GM12892 (cell line): Measurements from ENCODE around the gene RAB3GAP1.
A peak's percentile ranks its signal among the peaks of the same experiment; 100 is the strongest.

Experiments
- DNase-seq: peaks from one replicate; pipeline ENCODE4 v3.0.0; 2011; ENCODE audit not compliant: insufficient read length
- FAIRE-seq: peaks from 2 replicates; lab custom pipeline; 2011; peaks lifted over from hg19 to GRCh38; lab: Jason Lieb, UNC
- POLR2A ChIP-seq: IDR thresholded peaks from 2 replicates; pipeline ENCODE4 v1.6.1; 2011; ENCODE audit warnings: low read depth, low read length, control low read depth
- POLR2AphosphoS5 ChIP-seq: IDR thresholded peaks from 2 replicates; pipeline ENCODE4 v1.6.1; 2011; ENCODE audit warnings: low read depth, low read length, control low read depth
- TAF1 ChIP-seq: IDR thresholded peaks from 2 replicates; pipeline ENCODE4 v1.6.1; 2011; ENCODE audit warnings: low read depth, mild to moderate bottlenecking, control low read depth, low read length, borderline replicate concordance

RAB3GAP1 gene

DNA sequence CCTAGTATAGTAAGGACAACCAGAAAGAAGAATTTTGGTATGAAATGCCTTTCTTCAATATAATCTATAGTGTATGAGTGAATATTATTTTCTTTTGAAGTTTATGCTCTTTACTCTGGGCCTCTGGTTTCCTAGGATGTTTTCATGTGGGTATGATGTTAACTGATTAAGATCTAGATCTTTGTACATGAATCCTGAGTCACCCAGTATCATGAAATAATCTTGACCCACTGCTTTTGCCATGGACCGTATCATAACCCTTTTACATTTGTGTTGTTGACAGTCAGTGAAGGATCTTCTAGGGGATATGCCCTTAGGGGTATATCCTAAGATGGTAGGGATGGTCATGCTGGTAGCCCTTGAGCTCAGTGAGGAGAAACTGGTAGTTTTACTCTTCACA is 100.3 kb downstream of the RAB3GAP1 start:
- FAIRE-seq, result no peak
- TF ChIP-seq POLR2AphosphoS5, result no peak
- no peak for TF ChIP-seq TAF1
- TF ChIP-seq POLR2A, result no peak

DNA sequence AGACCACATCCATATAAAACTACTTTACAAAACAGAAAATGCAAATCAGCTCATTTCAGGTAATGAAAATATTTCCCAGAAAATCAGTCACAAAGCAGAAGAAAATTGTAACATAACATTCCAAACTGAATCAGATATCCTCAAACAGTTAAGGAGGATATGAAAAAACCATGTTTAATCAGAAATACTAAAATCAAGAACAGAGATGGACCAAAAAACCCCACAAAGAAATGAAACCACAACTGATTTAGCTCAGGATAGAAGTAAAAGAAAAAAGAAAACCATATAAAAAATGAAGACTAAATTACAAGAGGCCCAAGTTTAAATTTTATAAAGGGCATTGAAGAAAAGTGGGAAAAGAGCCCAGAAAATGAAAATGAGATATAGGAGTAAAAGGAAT is 102.9 kb downstream of the RAB3GAP1 start:
- FAIRE-seq (no peak), DNase-seq (no peak)
- no peak for TF ChIP-seq POLR2AphosphoS5
- TF ChIP-seq POLR2A, result no peak
- TF ChIP-seq TAF1, result no peak

More for the DNA sequence above, 100.3 kb downstream of the RAB3GAP1 start:
- DNase-seq, result no peak

GRCh38 chr2:135157856-135158255 is 105.8 kb downstream of the RAB3GAP1 start:
- FAIRE-seq, result no peak
- DNase-seq, result no peak
- TF ChIP-seq TAF1 (no peak), POLR2A (no peak), POLR2AphosphoS5 (no peak)

DNA sequence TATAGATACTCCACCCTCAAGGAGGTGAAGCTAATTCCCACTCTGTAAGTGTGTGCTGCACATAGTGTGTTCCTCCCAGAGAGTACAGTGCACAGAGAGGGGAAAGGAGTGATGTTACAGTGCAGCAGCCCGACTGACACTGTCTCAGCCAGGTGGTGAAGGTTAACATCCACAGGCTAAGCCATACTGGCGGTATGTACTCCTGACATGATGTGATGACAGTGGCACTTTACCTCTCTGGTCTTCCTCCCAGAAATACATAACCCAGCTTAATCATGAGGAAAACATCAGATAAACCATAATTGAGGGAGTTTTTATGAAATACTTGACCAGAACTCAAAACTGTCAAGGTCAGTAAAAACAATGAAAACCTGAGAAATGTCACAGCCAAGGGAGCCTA is 107.1 kb downstream of the RAB3GAP1 start:
- no peak for FAIRE-seq
- no peak for TF ChIP-seq TAF1
- TF ChIP-seq POLR2AphosphoS5, result no peak
- no peak for TF ChIP-seq POLR2A

GRCh38 chr2:135162377-135162776 is 110.3 kb downstream of the RAB3GAP1 start:
- FAIRE-seq, result peak; percentile 61
- no peak for DNase-seq
- TF ChIP-seq TAF1 (no peak), POLR2AphosphoS5 (no peak), POLR2A (no peak)

More for the DNA sequence above, 107.1 kb downstream of the RAB3GAP1 start:
- no peak for DNase-seq

GRCh38 chr2:135162786-135163185 is 110.7 kb downstream of the RAB3GAP1 start:
- no peak for FAIRE-seq
- TF ChIP-seq POLR2AphosphoS5 (no peak), POLR2A (no peak), TAF1 (no peak)
- DNase-seq, result no peak

GRCh38 chr2:135163306-135163705 is 111.2 kb downstream of the RAB3GAP1 start:
- TF ChIP-seq TAF1 (no peak), POLR2AphosphoS5 (no peak), POLR2A (no peak)
- FAIRE-seq, result peak; percentile 84
- no peak for DNase-seq

- TF ChIP-seq POLR2A, result no peak
- DNase-seq (no peak), FAIRE-seq (peak; percentile 68)
These were observed 111.8 kb downstream of the RAB3GAP1 start for GRCh38 chr2:135163901-135164300.

DNA sequence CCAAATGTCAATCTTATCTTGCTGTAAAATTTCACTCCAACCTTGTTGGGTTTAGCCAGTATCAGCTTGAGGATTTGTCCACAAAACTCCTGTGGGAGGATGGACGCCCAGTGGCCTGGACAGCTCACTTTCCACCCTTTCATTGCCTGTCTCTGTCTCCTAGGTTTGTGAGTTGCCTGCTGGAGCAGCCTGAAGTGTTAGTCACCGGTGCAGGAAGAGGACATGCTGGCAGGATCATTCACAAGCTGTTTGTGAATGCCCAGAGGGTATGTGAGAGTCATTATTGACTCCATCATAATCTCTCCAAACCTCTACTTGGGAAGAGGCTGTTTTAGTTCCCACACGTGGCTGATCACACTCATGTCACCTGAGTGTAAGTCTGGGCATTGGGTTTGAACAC is 112.3 kb downstream of the RAB3GAP1 start:
- DNase-seq, result no peak
- TF ChIP-seq TAF1, result no peak
- TF ChIP-seq POLR2A, result no peak
- TF ChIP-seq POLR2AphosphoS5, result no peak
- FAIRE-seq, result no peak

- no peak for DNase-seq
- no peak for TF ChIP-seq POLR2AphosphoS5
- TF ChIP-seq POLR2A, result no peak
- TF ChIP-seq TAF1, result no peak
- FAIRE-seq, result no peak
These were observed 115.2 kb downstream of the RAB3GAP1 start for GRCh38 chr2:135167273-135167672.

DNA sequence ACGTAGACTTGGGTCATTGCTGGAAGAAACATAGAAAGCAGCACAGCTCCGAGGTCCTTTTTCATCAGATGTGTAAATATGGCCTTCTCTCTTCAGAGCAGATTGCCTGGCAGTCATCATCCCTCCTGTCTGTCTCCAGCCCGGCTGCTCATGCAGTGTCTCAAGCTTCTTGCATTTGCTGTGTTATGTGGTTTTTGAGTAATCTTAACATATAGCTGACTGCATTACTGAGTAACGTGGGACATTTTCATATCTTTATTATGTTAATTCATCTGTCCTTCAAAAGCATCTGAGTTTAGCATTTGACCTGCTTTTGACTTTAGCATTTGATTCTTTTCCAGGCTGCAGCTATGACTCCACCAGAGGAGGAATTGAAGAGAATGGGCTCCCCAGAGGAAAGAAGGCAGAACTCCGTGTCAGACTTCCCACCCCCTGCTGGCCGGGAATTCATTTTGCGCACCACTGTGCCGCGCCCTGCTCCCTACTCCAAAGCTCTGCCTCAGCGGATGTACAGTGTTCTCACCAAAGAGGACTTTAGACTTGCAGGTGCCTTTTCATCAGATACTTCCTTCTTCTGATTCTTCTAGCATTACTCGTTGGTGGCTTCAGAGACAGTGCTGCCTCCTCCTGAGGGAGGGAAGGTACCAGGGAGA is 116.2 kb downstream of the RAB3GAP1 start:
- TF ChIP-seq POLR2A (no peak), TAF1 (no peak), POLR2AphosphoS5 (no peak)
- FAIRE-seq (no peak), DNase-seq (no peak)

GRCh38 chr2:135169900-135170753 is 118.0 kb downstream of the RAB3GAP1 start:
- TF ChIP-seq POLR2A (no peak), TAF1 (no peak), POLR2AphosphoS5 (no peak)
- no peak for DNase-seq
- FAIRE-seq, result no peak
